ENCODE measurements around the gene PLA2G12B. TPM values are rescaled to one million over a fixed set of nuclear protein-coding genes. Genes with fewer than 3 reads are reported as not detected.
"Not testable (repeated sequence)": the region's sequence is repeated elsewhere in the genome, so short reads cannot be mapped to it uniquely, and the experiment has no call there.

Gene PLA2G12B
- total RNA-seq, 1 donor from 2014 or later, result not detected

DNA sequence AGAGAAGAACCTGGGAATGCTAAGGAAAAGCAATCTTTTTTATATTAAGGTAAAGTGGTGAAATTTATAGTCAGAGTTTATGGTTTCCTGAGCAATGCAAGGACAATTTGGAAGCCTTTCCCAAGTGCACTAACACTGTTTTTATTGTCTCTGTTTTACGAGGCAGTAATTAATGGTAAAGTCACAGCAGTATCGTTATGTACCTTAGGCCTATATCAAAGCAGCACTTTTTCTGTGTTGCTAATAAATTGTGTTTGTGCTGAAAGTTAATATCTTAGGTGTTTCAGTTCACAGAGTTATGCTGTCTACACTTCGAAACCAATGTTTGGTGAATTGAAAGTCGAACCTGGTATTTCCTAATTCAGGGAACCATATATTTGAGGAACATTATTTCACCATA is 41.9 kb downstream of the PLA2G12B start:
- Mint-ChIP-seq H3K27ac (ENCODE audit: unreplicated experiment) (no peak overlapping the region), H3K4me1 (ENCODE audit: low read depth, unreplicated experiment) (no peaks in the 10 kb centered on the region), H3K4me3 (ENCODE audit: unreplicated experiment) (no peak overlapping the region), H3K27me3 (ENCODE audit: unreplicated experiment) (no peaks in the 10 kb centered on the region), H3K36me3 (ENCODE audit: unreplicated experiment) (no peaks in the 10 kb centered on the region), H3K9me3 (ENCODE audit: unreplicated experiment) (no peaks in the 10 kb centered on the region)
- TF ChIP-seq, protein P1, sequence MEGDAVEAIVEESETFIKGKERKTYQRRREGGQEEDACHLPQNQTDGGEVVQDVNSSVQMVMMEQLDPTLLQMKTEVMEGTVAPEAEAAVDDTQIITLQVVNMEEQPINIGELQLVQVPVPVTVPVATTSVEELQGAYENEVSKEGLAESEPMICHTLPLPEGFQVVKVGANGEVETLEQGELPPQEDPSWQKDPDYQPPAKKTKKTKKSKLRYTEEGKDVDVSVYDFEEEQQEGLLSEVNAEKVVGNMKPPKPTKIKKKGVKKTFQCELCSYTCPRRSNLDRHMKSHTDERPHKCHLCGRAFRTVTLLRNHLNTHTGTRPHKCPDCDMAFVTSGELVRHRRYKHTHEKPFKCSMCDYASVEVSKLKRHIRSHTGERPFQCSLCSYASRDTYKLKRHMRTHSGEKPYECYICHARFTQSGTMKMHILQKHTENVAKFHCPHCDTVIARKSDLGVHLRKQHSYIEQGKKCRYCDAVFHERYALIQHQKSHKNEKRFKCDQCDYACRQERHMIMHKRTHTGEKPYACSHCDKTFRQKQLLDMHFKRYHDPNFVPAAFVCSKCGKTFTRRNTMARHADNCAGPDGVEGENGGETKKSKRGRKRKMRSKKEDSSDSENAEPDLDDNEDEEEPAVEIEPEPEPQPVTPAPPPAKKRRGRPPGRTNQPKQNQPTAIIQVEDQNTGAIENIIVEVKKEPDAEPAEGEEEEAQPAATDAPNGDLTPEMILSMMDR (IDR thresholded peaks at IDR 0.05; ENCODE audit: partially characterized antibody, unreplicated experiment), result no peak
- no peak for DNase-seq

DNA sequence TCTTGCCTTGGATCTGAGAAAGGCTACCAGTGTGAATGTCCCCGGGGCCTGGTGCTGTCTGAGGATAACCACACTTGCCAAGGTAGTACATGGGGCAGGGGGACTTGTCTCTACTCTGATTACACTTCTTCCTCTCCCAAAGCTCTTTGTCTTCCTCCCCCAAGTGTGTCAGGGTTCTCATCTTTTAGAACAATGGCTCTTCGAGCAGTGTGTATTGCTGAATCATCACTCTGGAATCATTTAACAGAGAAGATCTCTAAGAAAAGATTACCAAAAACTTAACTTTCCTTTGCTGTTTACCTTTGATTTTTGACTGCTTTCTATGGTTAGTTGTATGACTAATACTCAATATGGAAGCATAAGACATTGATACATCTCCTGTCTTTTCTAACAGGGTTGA is 42.8 kb downstream of the PLA2G12B start:
- H3K27me3 Mint-ChIP-seq (ENCODE audit: unreplicated experiment), result no peaks in the 10 kb centered on the region
- TF ChIP-seq, protein P1 (IDR thresholded peaks at IDR 0.05; ENCODE audit: partially characterized antibody, unreplicated experiment), result no peak
- H3K4me1 Mint-ChIP-seq (ENCODE audit: low read depth, unreplicated experiment), result no peaks in the 10 kb centered on the region
- H3K9me3 Mint-ChIP-seq (ENCODE audit: unreplicated experiment), result no peaks in the 10 kb centered on the region
- H3K27ac Mint-ChIP-seq (ENCODE audit: unreplicated experiment), result no peak overlapping the region
- no peaks in the 10 kb centered on the region for H3K36me3 Mint-ChIP-seq (ENCODE audit: unreplicated experiment)
- H3K4me3 Mint-ChIP-seq (ENCODE audit: unreplicated experiment), result no peak overlapping the region
- DNase-seq, result no peak

DNA sequence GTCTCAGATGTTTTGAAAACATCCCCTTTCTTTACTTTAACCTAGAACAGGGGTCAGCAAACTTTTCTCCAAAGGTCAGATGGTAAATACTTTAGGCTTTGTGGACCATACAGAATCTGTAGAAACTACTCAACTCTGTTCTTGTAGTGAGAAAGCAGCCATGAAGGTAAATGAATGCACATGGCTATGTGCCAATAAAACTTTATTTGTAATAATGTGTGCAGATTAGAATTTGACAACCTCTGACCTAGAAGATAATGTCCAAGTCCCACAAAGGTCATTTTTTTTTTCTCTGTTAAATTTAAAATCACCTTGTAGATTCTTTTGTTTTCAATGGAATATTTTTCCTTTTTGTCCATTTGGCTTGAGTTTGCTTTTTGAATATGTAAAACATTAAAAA is 43.9 kb downstream of the PLA2G12B start:
- H3K36me3 Mint-ChIP-seq (ENCODE audit: unreplicated experiment), result no peaks in the 10 kb centered on the region
- no peak overlapping the region for H3K4me3 Mint-ChIP-seq (ENCODE audit: unreplicated experiment)
- H3K27me3 Mint-ChIP-seq (ENCODE audit: unreplicated experiment), result no peaks in the 10 kb centered on the region
- H3K9me3 Mint-ChIP-seq (ENCODE audit: unreplicated experiment), result no peaks in the 10 kb centered on the region
- H3K27ac Mint-ChIP-seq (ENCODE audit: unreplicated experiment), result no peak overlapping the region
- H3K4me1 Mint-ChIP-seq (ENCODE audit: low read depth, unreplicated experiment), result no peaks in the 10 kb centered on the region
- TF ChIP-seq, protein P1 (IDR thresholded peaks at IDR 0.05; ENCODE audit: partially characterized antibody, unreplicated experiment), result no peak
- no peak for DNase-seq

DNA sequence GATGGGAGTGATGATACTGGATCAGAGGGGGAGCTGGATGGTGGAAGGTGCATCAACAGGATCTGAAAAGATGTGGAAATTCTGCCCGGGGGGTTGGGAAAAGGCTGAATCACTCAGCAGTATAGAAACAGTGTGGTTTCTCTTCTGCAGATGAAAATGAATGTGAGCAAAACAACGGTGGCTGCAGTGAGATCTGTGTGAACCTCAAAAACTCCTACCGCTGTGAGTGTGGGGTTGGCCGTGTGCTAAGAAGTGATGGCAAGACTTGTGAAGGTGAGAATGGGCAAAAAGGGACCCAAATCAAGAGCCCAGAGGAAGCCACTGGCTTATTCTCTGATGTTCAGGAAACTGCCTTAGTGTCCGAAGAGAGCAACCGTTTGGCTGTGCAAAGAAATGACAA is 48.2 kb downstream of the PLA2G12B start:
- Mint-ChIP-seq H3K36me3 (ENCODE audit: unreplicated experiment) (peaks cover 4% of the 10 kb centered on the region), H3K9me3 (ENCODE audit: unreplicated experiment) (peaks cover 2% of the 10 kb centered on the region), H3K4me3 (ENCODE audit: unreplicated experiment) (no peak overlapping the region), H3K4me1 (ENCODE audit: low read depth, unreplicated experiment) (no peaks in the 10 kb centered on the region), H3K27me3 (ENCODE audit: unreplicated experiment) (no peaks in the 10 kb centered on the region), H3K27ac (ENCODE audit: unreplicated experiment) (no peak overlapping the region)
- DNase-seq, result no peak
- TF ChIP-seq, protein P1 (IDR thresholded peaks at IDR 0.05; ENCODE audit: partially characterized antibody, unreplicated experiment), result no peak

DNA sequence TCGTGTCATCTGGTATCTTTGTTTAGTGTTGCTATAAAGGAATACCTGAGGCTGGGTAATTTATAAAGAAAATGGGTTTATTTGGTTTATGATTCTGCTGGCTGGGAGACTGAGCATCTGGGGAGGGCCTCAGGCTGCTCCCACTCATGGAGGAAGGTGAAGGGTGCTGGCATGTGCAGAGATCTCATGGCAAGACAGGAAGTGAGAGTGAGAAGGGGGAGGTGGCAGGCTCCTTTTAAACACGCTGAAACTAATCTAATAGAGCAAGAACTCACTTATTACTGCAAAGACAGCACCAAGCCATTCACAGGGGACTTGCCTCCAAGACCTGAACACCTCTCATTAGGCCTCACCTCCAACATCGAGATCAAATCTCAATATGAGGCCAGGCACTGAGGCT is 49.8 kb downstream of the PLA2G12B start:
- H3K9me3 Mint-ChIP-seq (ENCODE audit: unreplicated experiment), result peaks cover 2% of the 10 kb centered on the region
- DNase-seq, result no peak
- H3K36me3 Mint-ChIP-seq (ENCODE audit: unreplicated experiment), result peaks cover 4% of the 10 kb centered on the region
- no peak overlapping the region for H3K4me3 Mint-ChIP-seq (ENCODE audit: unreplicated experiment)
- TF ChIP-seq, protein P1 (IDR thresholded peaks at IDR 0.05; ENCODE audit: partially characterized antibody, unreplicated experiment), result no peak
- H3K4me1 Mint-ChIP-seq (ENCODE audit: low read depth, unreplicated experiment), result no peaks in the 10 kb centered on the region
- no peaks in the 10 kb centered on the region for H3K27me3 Mint-ChIP-seq (ENCODE audit: unreplicated experiment)
- H3K27ac Mint-ChIP-seq (ENCODE audit: unreplicated experiment), result no peak overlapping the region

DNA sequence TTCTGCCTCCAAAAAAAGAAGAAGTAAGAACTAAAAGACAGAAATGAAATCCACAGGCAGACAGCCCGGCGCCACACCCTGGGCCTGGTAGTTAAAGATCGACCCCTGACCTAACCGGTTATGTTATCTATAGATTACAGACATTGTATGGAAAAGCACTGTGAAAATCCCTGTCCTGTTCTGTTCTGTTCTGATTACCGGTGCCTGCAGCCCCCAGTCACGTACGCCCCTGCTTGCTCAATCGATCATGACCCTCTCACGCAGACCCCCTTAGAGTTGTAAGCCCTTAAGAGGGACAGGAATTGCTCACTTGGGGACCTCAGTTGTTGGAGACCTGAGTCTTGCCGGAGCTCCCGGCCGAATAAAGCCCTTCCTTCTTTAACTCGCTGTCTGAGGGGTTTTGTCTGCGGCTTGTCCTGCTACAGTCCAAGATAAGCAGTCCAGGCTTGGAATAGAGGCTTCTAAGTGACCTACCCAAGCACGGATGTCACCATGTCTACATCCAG is 50.6 kb downstream of the PLA2G12B start:
- not testable (repeated sequence) for H3K9me3 Mint-ChIP-seq (ENCODE audit: unreplicated experiment); H3K27me3 Mint-ChIP-seq (ENCODE audit: unreplicated experiment); H3K4me3 Mint-ChIP-seq (ENCODE audit: unreplicated experiment); DNase-seq; H3K27ac Mint-ChIP-seq (ENCODE audit: unreplicated experiment); H3K36me3 Mint-ChIP-seq (ENCODE audit: unreplicated experiment); H3K4me1 Mint-ChIP-seq (ENCODE audit: low read depth, unreplicated experiment)

Measured in glutamatergic neuron (in vitro differentiated cells).